Keratinocyte (primary cell): ENCODE measurements around the gene DPH2.

ENCODE experiments used
- CTCF ChIP-seq, 3 experiments: IDR thresholded peaks in 1 of 3; conservative IDR thresholded peaks in 1 of 3; optimal IDR thresholded peaks in 1 of 3; 2 replicates in 2 of 3; 3 replicates in 1 of 3; pipeline versions ENCODE3 to v1.5.1; 2011; ENCODE audit warnings: low read length in 3 of 3, mild to moderate bottlenecking in 3 of 3, moderate library complexity in 2 of 3, control low read depth in 1 of 3, inconsistent platforms in 1 of 3; ENCODE audit not compliant: insufficient read depth in 2 of 3; ENCODE audit errors: extremely low read depth in 1 of 3
- EZH2 ChIP-seq: IDR thresholded peaks from one replicate; pipeline ENCODE4 v1.6.1; 2012; ENCODE audit warnings: inconsistent platforms, mild to moderate bottlenecking, low read length, moderate library complexity

DNA sequence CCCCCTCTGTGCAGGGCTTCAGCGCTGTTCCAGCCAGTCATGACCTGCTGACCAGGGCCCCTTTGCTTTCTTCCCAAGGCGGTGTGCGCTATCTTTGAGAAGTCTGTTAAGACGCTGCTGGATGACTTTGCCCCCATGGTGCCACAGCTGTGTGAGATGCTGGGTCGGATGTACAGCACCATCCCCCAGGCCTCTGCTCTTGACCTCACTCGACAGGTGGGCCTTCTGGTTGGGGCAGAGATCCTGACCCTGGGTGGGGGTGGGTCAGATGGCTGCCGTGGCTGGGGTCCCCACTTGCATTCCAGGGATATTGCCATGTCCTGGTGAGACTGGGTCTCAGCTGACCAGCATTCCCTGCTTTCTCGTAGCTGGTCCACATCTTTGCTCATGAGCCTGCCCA, 9.0 kb upstream of the DPH2 start:
- TF ChIP-seq CTCF (optimal IDR thresholded peaks at IDR 0.05 in 1 of 3, IDR thresholded peaks at IDR 0.05 in 1 of 3, conservative IDR thresholded peaks at IDR 0.05 in 1 of 3; ENCODE audit: extremely low read depth in 1 of 3, insufficient read depth in 2 of 3, low read length in 3 of 3) = no peak
- TF ChIP-seq EZH2 = no peak
